Astrocyte of the cerebellum (primary cell): ENCODE data around the gene CCDC178.

Experiments used
- DNase-seq: peaks from one replicate; pipeline ENCODE4 v3.0.0-alpha.2; 2011; ENCODE audit warnings: low read depth
- H3K4me3 ChIP-seq: 2 replicates; pipeline ENCODE4 v1.5.1; 2011; ENCODE audit warnings: mild to moderate bottlenecking, low read depth, low read length, moderate library complexity
- in situ Hi-C: cut with HindIII; loops from 2 replicates; pipeline ENCODE4 v1.10.0; 2017; ENCODE audit warnings: low sequenced_read_pairs
- TF ChIP-seq, protein P1 (sequence below): IDR thresholded peaks from 2 replicates; pipeline ENCODE4 v1.5.1; 2012; ENCODE audit warnings: low read length, low read depth, moderate library complexity, mild to moderate bottlenecking; ENCODE audit errors: missing control alignments

The CCDC178 gene

GRCh38 chr18:33269223-33269622 is 171.3 kb downstream of the CCDC178 start:
- in situ Hi-C loops, result no loop called here
- no peak for DNase-seq
- H3K4me3 ChIP-seq, result no peak overlapping the region
- TF ChIP-seq, protein P1, sequence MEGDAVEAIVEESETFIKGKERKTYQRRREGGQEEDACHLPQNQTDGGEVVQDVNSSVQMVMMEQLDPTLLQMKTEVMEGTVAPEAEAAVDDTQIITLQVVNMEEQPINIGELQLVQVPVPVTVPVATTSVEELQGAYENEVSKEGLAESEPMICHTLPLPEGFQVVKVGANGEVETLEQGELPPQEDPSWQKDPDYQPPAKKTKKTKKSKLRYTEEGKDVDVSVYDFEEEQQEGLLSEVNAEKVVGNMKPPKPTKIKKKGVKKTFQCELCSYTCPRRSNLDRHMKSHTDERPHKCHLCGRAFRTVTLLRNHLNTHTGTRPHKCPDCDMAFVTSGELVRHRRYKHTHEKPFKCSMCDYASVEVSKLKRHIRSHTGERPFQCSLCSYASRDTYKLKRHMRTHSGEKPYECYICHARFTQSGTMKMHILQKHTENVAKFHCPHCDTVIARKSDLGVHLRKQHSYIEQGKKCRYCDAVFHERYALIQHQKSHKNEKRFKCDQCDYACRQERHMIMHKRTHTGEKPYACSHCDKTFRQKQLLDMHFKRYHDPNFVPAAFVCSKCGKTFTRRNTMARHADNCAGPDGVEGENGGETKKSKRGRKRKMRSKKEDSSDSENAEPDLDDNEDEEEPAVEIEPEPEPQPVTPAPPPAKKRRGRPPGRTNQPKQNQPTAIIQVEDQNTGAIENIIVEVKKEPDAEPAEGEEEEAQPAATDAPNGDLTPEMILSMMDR, result no peak

DNA sequence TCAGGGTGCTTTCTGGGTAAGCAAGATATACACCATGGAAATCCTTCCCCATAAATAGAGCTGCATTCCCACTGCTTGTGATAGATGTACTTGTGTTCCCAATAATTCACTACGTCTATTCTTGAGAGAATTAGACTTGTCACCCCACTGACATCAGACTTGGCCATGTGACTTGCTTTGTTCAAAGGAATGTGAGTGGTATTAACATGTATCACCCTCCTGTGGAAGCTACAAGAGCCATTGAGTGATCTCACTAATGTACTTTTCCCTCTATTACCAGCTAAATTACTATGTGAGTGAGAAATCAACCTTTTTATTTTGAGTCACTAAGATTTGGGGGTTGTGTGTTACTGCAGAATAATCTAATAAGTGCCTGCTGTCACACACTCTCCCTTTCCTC is 176.0 kb downstream of the CCDC178 start:
- H3K4me3 ChIP-seq, result no peak overlapping the region
- in situ Hi-C loops, result no loop called here
- no peak for DNase-seq
- TF ChIP-seq, protein P1, result no peak

DNA sequence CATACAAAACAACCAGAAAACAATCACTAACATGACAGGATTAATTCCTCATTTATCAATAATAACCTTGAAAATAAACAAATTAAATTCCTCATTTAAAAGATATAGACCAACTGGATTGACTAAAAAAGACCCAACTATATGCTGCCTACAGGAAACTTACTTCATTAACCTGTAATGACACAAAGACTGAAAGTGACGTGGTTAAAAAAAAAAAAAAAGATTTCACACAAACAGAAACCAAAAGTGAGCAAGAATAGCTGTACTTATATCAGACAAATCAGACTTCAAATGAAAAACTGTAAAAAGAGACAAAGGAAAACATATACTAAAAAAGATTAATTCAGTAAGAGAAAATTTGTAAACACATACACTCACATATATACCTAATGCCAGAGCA is 201.2 kb downstream of the CCDC178 start:
- TF ChIP-seq, protein P1, result no peak
- no peak for DNase-seq
- no peak overlapping the region for H3K4me3 ChIP-seq
- in situ Hi-C loops, result no loop called here

DNA sequence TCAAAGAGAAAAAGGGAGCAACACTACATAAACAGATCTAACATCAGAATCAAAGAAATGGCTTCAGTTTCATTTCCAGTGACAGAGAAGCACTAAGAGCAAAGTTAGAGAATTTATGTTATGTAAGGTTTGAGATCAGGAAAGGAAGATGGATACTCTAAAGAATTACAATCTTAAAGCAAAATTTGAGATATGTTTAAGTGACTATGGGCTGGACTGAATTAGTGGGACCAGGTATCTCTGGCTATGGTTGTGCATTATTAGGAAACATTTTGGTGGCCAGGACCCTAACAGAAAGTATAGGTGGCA is 208.2 kb downstream of the CCDC178 start:
- in situ Hi-C loops, result no loop called here
- no peak for DNase-seq
- TF ChIP-seq, protein P1, result no peak
- no peak overlapping the region for H3K4me3 ChIP-seq

DNA sequence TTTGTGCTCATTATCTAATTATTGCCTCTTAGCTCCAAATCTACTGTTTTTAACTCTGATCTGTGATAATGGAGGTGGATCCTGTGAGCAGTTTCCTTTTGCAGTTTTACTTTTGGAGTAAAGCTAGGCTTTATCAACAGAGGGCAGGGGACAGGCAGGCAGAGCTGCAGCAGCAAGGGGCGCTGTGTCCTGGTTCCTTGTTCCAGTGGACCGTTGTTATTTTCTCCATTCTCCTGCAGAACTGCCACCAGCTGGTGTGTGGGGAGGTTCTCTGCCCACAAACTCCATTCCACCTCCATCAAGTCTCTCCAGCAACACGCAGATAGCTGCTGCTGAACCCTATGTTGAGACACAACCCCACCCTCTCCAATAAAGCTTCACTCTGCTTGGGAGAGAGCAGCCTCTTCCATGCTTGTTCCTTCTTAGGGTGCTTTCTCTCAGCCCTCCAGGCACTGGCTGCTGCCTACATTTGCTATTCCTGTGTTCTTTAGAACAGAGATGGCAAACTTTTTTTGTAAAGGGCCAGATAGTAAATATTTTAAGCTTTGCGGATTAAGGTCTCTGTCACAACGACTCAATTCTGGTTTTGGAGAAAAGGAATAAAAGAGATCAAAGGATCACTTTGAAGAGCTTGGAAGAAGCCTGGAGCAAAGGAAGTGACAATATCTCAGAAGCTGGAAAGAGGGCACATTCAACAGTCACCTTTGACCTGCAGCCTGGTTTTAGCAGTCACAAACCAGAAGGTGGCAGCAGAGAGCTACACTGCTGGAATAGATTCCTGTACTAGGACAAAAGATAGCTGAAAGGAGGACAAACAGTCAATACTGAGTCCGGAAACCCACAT is 208.8 kb downstream of the CCDC178 start:
- TF ChIP-seq, protein P1, result peak; percentile 96
- in situ Hi-C loops, result no loop called here
- no peak overlapping the region for H3K4me3 ChIP-seq
- DNase-seq, result peak; percentile 57

GRCh38 chr18:33212363-33212762 is 228.2 kb downstream of the CCDC178 start:
- no peak overlapping the region for H3K4me3 ChIP-seq
- DNase-seq, result no peak
- in situ Hi-C loops, result no loop called here
- TF ChIP-seq, protein P1, result no peak
